Neural cell (in vitro differentiated cells): ENCODE measurements around the gene ACTR3C. TPM values are rescaled to one million over a fixed set of nuclear protein-coding genes. Genes with fewer than 3 reads are reported as not detected.

ENCODE experiments used
- H2AFZ ChIP-seq: fragments of 200-600, 300-800 bp; sonication (generic), shearing (Covaris generic); 2 replicates; pipeline ENCODE4 v1.6.0; 2014; ENCODE audit warnings: low read depth, mild to moderate bottlenecking, antibody characterized with exemption, low read length, moderate library complexity
- H3F3A ChIP-seq: fragments of 200-600 bp; shearing (Covaris generic); 2 replicates; pipeline ENCODE4 v1.6.1; 2016; ENCODE audit warnings: mild to moderate bottlenecking, moderate library complexity, mixed read lengths, antibody characterized with exemption, low read length; ENCODE audit not compliant: insufficient read depth, poor library complexity, severe bottlenecking
- H3K27ac ChIP-seq: fragments of 200-600, 300-800 bp; sonication (generic), shearing (Covaris generic); 2 replicates; pipeline ENCODE4 v1.5.1; 2014; ENCODE audit warnings: mild to moderate bottlenecking, low read length, moderate library complexity
- H3K27me3 ChIP-seq: fragments of 300-800, 200-600 bp; sonication (generic), shearing (Covaris generic); 2 replicates; pipeline ENCODE4 v1.6.0; 2014; ENCODE audit warnings: mild to moderate bottlenecking, low read depth, low read length, moderate library complexity; ENCODE audit not compliant: insufficient read depth
- H3K36me3 ChIP-seq: fragments of 300-800, 200-600 bp; sonication (generic), shearing (Covaris generic); 2 replicates; pipeline ENCODE4 v1.5.1; 2014; ENCODE audit warnings: mild to moderate bottlenecking, antibody characterized with exemption, low read length, moderate library complexity; ENCODE audit not compliant: insufficient read depth
- H3K4me2 ChIP-seq: fragments of 300-800, 200-600 bp; sonication (generic), shearing (Covaris generic); 2 replicates; pipeline ENCODE4 v1.6.0; 2014; ENCODE audit warnings: mild to moderate bottlenecking, low read length
- H3K4me3 ChIP-seq: fragments of 300-800, 200-600 bp; sonication (generic), shearing (Covaris generic); 2 replicates; pipeline ENCODE4 v1.5.1; 2014; ENCODE audit warnings: mild to moderate bottlenecking, low read length, moderate library complexity
- H3K79me2 ChIP-seq: fragments of 200-600 bp; shearing (Covaris generic); replicated peaks from 2 replicates; pipeline ENCODE4 v1.6.0; 2014; ENCODE audit warnings: mild to moderate bottlenecking, low read length, moderate library complexity; ENCODE audit not compliant: insufficient read depth
- H3K9ac ChIP-seq: fragments of 300-800, 200-600 bp; sonication (generic), shearing (Covaris generic); 2 replicates; pipeline ENCODE4 v1.6.1; 2016; ENCODE audit warnings: mild to moderate bottlenecking, low read length, mixed read lengths
- H3K9me2 ChIP-seq: fragments of 200-600 bp; shearing (Covaris generic); 2 replicates; pipeline ENCODE4 v1.6.1; 2016; ENCODE audit warnings: mild to moderate bottlenecking, low read length, mixed read lengths; ENCODE audit not compliant: insufficient read depth
- H3K9me3 ChIP-seq: fragments of 200-600, 300-800 bp; sonication (generic), shearing (Covaris generic); 2 replicates; pipeline ENCODE4 v1.6.1; 2016; ENCODE audit warnings: mild to moderate bottlenecking, mixed run types, low read length, moderate library complexity, mixed read lengths
- H4K20me1 ChIP-seq: fragments of 200-600 bp; shearing (Covaris generic); 2 replicates; pipeline ENCODE4 v1.6.1; 2016; ENCODE audit warnings: mild to moderate bottlenecking, mixed run types; ENCODE audit not compliant: insufficient read depth
- EP300 ChIP-seq: fragments of 450-650 bp; conservative IDR thresholded peaks from 2 replicates; pipeline ENCODE4 v1.6.1; 2014; ENCODE audit warnings: antibody characterized with exemption, mild to moderate bottlenecking, moderate library complexity; ENCODE audit not compliant: poor library complexity, severe bottlenecking
- EZH2 ChIP-seq: fragments of 200-600, 300-800 bp; shearing (Covaris generic), sonication (generic); IDR thresholded peaks from 2 replicates; pipeline ENCODE4 v1.6.1; 2014; ENCODE audit warnings: antibody characterized with exemption, low read length, borderline replicate concordance, mild to moderate bottlenecking; ENCODE audit not compliant: insufficient read depth, poor library complexity, severe bottlenecking
- MXI1 ChIP-seq: fragments of 450-650 bp; conservative IDR thresholded peaks from 2 replicates; pipeline ENCODE4 v1.6.1; 2014; ENCODE audit warnings: antibody characterized with exemption, mild to moderate bottlenecking; ENCODE audit not compliant: poor library complexity, severe bottlenecking
- POLR2AphosphoS5 ChIP-seq: IDR thresholded peaks from 2 replicates; pipeline ENCODE4 v1.6.1; 2012
- RAD21 ChIP-seq: fragments of 450-650 bp; conservative IDR thresholded peaks from 2 replicates; pipeline ENCODE4 v1.6.1; 2014; ENCODE audit warnings: antibody characterized with exemption, mild to moderate bottlenecking, moderate library complexity
- SMC3 ChIP-seq: fragments of 450-650 bp; conservative IDR thresholded peaks from 2 replicates; pipeline ENCODE4 v1.6.1; 2014; ENCODE audit warnings: antibody characterized with exemption, mild to moderate bottlenecking, moderate library complexity; ENCODE audit not compliant: poor library complexity
- TAF1 ChIP-seq: IDR thresholded peaks from 2 replicates; pipeline ENCODE4 v1.6.1; 2012; ENCODE audit warnings: low read depth
- polyA plus RNA-seq: library from polyadenylated mRNA; depleted of rRNA; stranded (reverse); fragments of >200 nt; gene quantifications from 2 replicates; pipeline ENCODE4 v1.2.3, GENCODE V29; 2014
- TF ChIP-seq, protein P1 (sequence below): fragments of 450-650 bp; IDR thresholded peaks from 2 replicates; pipeline ENCODE4 v1.5.1; 2014; ENCODE audit warnings: antibody characterized with exemption, mild to moderate bottlenecking, moderate library complexity; ENCODE audit not compliant: poor library complexity, severe bottlenecking
- TF ChIP-seq, protein P2 (sequence below): IDR thresholded peaks from 2 replicates; pipeline ENCODE4 v1.6.1; 2012; ENCODE audit warnings: borderline replicate concordance

The ACTR3C gene
- polyA plus RNA-seq, 1 donor from 2014 or later: not detected

DNA sequence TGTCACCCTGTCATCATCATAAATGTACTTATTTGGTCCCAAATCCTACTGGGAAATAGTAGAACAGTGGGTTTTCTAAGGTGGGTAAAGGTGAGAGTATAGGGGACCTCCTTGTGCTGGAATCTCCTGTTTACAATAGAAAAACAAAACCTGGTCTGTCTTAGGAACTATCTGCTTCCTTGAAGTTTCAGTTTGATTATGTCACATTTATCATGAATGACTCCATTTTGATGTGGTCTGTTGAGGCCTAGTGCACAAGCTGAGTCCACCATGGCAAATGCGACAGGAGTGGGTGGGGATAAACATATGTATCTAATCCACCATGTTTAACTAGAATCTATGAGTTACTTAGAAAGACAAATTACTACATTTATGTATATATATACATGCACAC is 32.3 kb upstream of the ACTR3C start (continued):
- TF ChIP-seq, protein P1, sequence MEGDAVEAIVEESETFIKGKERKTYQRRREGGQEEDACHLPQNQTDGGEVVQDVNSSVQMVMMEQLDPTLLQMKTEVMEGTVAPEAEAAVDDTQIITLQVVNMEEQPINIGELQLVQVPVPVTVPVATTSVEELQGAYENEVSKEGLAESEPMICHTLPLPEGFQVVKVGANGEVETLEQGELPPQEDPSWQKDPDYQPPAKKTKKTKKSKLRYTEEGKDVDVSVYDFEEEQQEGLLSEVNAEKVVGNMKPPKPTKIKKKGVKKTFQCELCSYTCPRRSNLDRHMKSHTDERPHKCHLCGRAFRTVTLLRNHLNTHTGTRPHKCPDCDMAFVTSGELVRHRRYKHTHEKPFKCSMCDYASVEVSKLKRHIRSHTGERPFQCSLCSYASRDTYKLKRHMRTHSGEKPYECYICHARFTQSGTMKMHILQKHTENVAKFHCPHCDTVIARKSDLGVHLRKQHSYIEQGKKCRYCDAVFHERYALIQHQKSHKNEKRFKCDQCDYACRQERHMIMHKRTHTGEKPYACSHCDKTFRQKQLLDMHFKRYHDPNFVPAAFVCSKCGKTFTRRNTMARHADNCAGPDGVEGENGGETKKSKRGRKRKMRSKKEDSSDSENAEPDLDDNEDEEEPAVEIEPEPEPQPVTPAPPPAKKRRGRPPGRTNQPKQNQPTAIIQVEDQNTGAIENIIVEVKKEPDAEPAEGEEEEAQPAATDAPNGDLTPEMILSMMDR: no peak
- TF ChIP-seq RAD21 (no peak), SMC3 (no peak)

DNA sequence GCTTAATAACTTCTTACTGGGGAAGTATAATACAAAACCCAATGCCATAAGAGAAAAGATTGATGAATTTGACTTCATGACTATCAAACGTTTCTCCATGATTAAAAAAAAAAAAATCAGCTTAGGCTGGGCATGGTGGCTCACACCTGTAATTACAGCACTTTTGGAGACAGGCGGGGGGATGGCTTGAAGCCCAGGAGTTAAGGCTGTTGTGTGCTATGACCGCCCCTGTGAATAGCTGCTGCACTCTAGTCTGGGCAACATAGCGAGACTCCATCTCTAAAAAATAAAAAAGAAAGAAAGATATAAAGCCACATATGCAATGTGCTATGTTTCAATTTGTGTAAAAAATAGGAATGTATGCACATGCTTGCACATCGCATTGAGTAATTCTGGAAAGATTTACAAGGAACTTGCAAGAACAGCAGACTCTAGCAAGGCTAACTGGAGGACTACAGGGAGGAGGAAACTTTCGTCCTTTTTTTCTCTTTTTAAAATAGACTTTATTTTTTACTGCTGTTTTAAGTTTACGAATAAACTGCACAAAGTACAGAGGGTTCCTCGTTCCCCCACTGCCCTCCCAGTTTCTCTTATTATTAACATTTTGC is 28.3 kb upstream of the ACTR3C start:
- Histone ChIP-seq H3K4me2 (no peak overlapping the region), H2AFZ (no peak overlapping the region), H3K27ac (no peak overlapping the region), H3K27me3 (no peaks in the 10 kb centered on the region), H3F3A (no peaks in the 10 kb centered on the region), H3K36me3 (no peaks in the 10 kb centered on the region), H4K20me1 (no peaks in the 10 kb centered on the region), H3K9ac (no peak overlapping the region), H3K9me3 (peaks cover 6% of the 10 kb centered on the region), H3K79me2 (no peaks in the 10 kb centered on the region), H3K4me3 (no peak overlapping the region), H3K9me2 (no peaks in the 10 kb centered on the region)
- no peak for TF ChIP-seq SMC3
- no peak for TF ChIP-seq RAD21
- TF ChIP-seq POLR2AphosphoS5: no peak

DNA sequence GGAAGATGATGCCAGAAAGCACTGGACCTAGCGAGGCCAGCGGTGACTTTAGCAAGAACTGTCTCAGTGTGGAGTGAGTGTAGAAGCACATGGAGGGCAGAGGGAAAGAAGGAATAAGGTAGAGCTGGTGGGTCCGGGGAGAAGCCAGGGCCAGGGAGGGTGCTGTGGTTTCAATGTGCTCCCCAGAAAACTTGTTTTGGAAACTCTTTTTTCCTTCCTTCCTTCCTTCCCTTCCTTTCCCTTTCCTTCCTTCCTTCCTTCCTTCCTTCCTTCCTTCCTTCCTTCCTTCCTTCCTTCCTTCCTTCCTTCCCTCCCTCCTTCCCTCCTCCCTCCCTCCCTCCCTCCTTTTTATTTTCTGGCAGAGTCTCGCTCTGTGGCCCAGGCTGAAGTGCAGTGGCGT is 23.6 kb upstream of the ACTR3C start:
- Histone ChIP-seq H4K20me1 (no peaks in the 10 kb centered on the region), H3K9ac (no peak overlapping the region), H3K4me2 (no peak overlapping the region), H3K4me3 (no peak overlapping the region), H3F3A (no peaks in the 10 kb centered on the region), H3K9me2 (no peaks in the 10 kb centered on the region), H2AFZ (no peak overlapping the region), H3K79me2 (no peaks in the 10 kb centered on the region), H3K27ac (no peak overlapping the region), H3K9me3 (peaks cover 6% of the 10 kb centered on the region), H3K36me3 (no peaks in the 10 kb centered on the region), H3K27me3 (peaks cover 10% of the 10 kb centered on the region)
- TF ChIP-seq MXI1: no peak
- no peak for TF ChIP-seq TAF1
- TF ChIP-seq EZH2: no peak
- TF ChIP-seq EP300: no peak
- TF ChIP-seq, protein P2, sequence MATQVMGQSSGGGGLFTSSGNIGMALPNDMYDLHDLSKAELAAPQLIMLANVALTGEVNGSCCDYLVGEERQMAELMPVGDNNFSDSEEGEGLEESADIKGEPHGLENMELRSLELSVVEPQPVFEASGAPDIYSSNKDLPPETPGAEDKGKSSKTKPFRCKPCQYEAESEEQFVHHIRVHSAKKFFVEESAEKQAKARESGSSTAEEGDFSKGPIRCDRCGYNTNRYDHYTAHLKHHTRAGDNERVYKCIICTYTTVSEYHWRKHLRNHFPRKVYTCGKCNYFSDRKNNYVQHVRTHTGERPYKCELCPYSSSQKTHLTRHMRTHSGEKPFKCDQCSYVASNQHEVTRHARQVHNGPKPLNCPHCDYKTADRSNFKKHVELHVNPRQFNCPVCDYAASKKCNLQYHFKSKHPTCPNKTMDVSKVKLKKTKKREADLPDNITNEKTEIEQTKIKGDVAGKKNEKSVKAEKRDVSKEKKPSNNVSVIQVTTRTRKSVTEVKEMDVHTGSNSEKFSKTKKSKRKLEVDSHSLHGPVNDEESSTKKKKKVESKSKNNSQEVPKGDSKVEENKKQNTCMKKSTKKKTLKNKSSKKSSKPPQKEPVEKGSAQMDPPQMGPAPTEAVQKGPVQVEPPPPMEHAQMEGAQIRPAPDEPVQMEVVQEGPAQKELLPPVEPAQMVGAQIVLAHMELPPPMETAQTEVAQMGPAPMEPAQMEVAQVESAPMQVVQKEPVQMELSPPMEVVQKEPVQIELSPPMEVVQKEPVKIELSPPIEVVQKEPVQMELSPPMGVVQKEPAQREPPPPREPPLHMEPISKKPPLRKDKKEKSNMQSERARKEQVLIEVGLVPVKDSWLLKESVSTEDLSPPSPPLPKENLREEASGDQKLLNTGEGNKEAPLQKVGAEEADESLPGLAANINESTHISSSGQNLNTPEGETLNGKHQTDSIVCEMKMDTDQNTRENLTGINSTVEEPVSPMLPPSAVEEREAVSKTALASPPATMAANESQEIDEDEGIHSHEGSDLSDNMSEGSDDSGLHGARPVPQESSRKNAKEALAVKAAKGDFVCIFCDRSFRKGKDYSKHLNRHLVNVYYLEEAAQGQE: no peak
- no peak for TF ChIP-seq POLR2AphosphoS5
- TF ChIP-seq, protein P1: no peak
- no peak for TF ChIP-seq RAD21
- TF ChIP-seq SMC3: no peak
